H1 (cell line): ENCODE data around the gene CORO1C. TPM values are rescaled to one million over a fixed set of nuclear protein-coding genes. Genes with fewer than 3 reads are reported as not detected.

ENCODE experiments used
- BACH1 ChIP-seq: IDR thresholded peaks from 2 replicates; pipeline ENCODE4 v1.6.1; 2012; ENCODE audit warnings: low read length, improper control_type of control experiment
- CBX5 ChIP-seq: fragments of 300-800, 300-1000 bp; sonication (generic); IDR thresholded peaks from 2 replicates; pipeline ENCODE4 v1.7.1; 2016; ENCODE audit warnings: antibody characterized with exemption, low read length, low read depth
- CTBP2 ChIP-seq: IDR thresholded peaks from 2 replicates; pipeline ENCODE4 v1.7.0; 2011; ENCODE audit warnings: borderline replicate concordance, mild to moderate bottlenecking, moderate library complexity, mixed read lengths, low read length; ENCODE audit not compliant: insufficient read depth, insufficient read length
- EP300 ChIP-seq, 2 experiments: IDR thresholded peaks; 1 replicate in 1 of 2; 2 replicates in 1 of 2; pipeline ENCODE4 v1.6.1; 2011 to 2012; ENCODE audit warnings: low read depth in 2 of 2, low read length in 2 of 2, mild to moderate bottlenecking in 2 of 2, borderline replicate concordance in 1 of 2, inconsistent platforms in 1 of 2, moderate library complexity in 1 of 2
- HDAC6 ChIP-seq: IDR thresholded peaks from one replicate; pipeline ENCODE4 v1.7.1; 2012; ENCODE audit warnings: low read depth, mild to moderate bottlenecking, inconsistent platforms, low read length, moderate library complexity
- KDM4A ChIP-seq: IDR thresholded peaks from one replicate; pipeline ENCODE4 v1.7.1; 2012; ENCODE audit warnings: low read depth, mild to moderate bottlenecking, moderate library complexity, low read length, inconsistent platforms; ENCODE audit not compliant: severe bottlenecking
- MAFK ChIP-seq: IDR thresholded peaks from 2 replicates; pipeline ENCODE4 v1.6.1; 2012; ENCODE audit warnings: low read depth, mild to moderate bottlenecking, improper control_type of control experiment, low read length
- SIN3A ChIP-seq, 2 experiments: IDR thresholded peaks in 1 of 2; conservative IDR thresholded peaks in 1 of 2; 2 replicates each; pipeline ENCODE4 v1.6.1; 2011 to 2012; ENCODE audit warnings: low read length in 2 of 2, improper control_type of control experiment in 1 of 2, low read depth in 1 of 2, mild to moderate bottlenecking in 1 of 2
- polyA plus RNA-seq, 7 experiments: library from polyadenylated mRNA; depleted of rRNA in 3 of 7; stranded (reverse) in 5 of 7; unstranded in 2 of 7; fragments of >200 nt in 5 of 7; fragments of 200-250 nt in 2 of 7; gene quantifications; 1 replicate in 5 of 7; 2 replicates in 1 of 7; 4 replicates in 1 of 7; pipeline versions ENCODE4 v1.2.1 to v1.2.3, GENCODE V29; 2011 to 2013; ENCODE audit warnings: missing spikeins in 2 of 7, mixed read lengths in 2 of 7
- total RNA-seq: library from RNA; stranded (reverse); fragmentation: NEBNext Ultra II Directional; extraction: Animal tissue kit (Norgen Biotek cat#: 25700); gene quantifications from 2 replicates; pipeline ENCODE4 v1.2.1, GENCODE V29; 2021

The CORO1C gene
- total and polyA plus RNA-seq, 2 of the 8 experiments (the other 6 are each of a cell fraction or from before 2014, with no cell fraction given): 72.7 to 120 TPM

DNA sequence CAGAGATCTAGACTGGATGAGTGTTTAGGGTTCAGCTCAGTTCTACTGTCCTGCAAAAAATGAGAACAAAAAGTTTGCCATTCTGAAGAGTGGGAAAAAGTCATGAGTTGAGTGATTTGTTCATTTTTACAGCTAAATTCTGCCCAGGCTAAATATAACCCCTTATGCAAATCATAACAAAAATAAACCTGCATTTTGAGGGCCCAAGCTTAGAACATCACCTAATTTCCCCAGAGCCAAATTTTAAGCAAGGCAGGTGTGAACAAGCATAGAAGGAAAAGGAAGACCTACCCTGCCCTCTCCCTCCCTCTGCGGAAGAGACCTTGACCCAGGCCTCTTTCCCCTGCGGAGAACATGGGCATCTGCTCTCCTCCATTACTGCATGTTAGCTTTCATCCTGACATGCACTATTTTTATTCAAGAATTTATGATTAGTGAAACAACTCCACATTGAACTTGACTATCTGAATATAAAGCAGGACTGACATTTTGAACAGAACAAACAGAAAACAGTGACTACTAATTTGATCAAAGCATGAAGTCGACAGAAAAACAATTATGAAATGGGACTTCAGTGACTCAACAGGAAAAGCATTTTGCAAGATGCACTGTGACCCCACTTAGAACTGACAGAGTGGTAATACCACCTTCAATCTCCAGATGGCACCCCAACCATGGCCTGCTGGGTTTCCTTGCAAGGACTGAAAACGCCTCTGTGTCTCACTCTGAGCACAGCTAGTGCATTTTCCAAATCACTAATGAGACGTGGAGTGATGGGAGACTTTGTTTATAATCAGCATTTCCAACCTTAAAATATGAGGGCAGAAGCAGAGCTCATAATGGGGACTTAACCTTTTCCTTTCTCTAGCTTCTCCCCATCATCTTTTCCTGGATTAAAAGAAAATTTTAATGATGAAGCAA is 66.7 kb downstream of the CORO1C start (continued):
- TF ChIP-seq SIN3A (conservative IDR thresholded peaks at IDR 0.05 in 1 of 2, IDR thresholded peaks at IDR 0.05 in 1 of 2; ENCODE audit: low read depth in 1 of 2, low read length in 2 of 2): 0 out of 4 replicates have a peak, but pooled peaks of 1 of the 2 experiments have one; percentile 39
- TF ChIP-seq HDAC6: no peak
- no peak for TF ChIP-seq CBX5
- TF ChIP-seq BACH1: peak; percentile 62; the same call in 1 of the 2 replicates
- TF ChIP-seq KDM4A: no peak
- TF ChIP-seq CTBP2: no peak
- TF ChIP-seq MAFK: peak; percentile 29; the same call in 1 of the 2 replicates
- no peak for TF ChIP-seq EP300 (IDR thresholded peaks at IDR 0.05; ENCODE audit: borderline replicate concordance in 1 of 2, low read depth in 2 of 2, low read length in 2 of 2)
